ENCODE measurements around the gene IRX4. TPM values are rescaled to one million over a fixed set of nuclear protein-coding genes. Genes with fewer than 3 reads are reported as not detected.
"Not testable (repeated sequence)": the region's sequence is repeated elsewhere in the genome, so short reads cannot be mapped to it uniquely, and the experiment has no call there.

IRX4 gene
- total RNA-seq, 1 donor from 2014 or later, result not detected

GRCh38 chr5:1874348-1874747, 8.4 kb downstream of the IRX4 start:
- no peak for DNase-seq (ENCODE audit: low spot score in 2 of 2, unreplicated experiment in 2 of 2)
- Mint-ChIP-seq H3K4me1 (peaks cover 8% of the 10 kb centered on the region), H3K36me3 (no peaks in the 10 kb centered on the region), H3K27me3 (ENCODE audit: low read depth) (peaks cover 63% of the 10 kb centered on the region), H3K4me3 (no peak overlapping the region), H3K9me3 (no peaks in the 10 kb centered on the region), H3K27ac (no peak overlapping the region)
- TF ChIP-seq, protein P1, sequence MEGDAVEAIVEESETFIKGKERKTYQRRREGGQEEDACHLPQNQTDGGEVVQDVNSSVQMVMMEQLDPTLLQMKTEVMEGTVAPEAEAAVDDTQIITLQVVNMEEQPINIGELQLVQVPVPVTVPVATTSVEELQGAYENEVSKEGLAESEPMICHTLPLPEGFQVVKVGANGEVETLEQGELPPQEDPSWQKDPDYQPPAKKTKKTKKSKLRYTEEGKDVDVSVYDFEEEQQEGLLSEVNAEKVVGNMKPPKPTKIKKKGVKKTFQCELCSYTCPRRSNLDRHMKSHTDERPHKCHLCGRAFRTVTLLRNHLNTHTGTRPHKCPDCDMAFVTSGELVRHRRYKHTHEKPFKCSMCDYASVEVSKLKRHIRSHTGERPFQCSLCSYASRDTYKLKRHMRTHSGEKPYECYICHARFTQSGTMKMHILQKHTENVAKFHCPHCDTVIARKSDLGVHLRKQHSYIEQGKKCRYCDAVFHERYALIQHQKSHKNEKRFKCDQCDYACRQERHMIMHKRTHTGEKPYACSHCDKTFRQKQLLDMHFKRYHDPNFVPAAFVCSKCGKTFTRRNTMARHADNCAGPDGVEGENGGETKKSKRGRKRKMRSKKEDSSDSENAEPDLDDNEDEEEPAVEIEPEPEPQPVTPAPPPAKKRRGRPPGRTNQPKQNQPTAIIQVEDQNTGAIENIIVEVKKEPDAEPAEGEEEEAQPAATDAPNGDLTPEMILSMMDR (IDR thresholded peaks at IDR 0.05; ENCODE audit: unreplicated experiment), result no peak

- Mint-ChIP-seq H3K4me1 (peaks cover 8% of the 10 kb centered on the region), H3K9me3 (no peaks in the 10 kb centered on the region), H3K36me3 (no peaks in the 10 kb centered on the region), H3K27ac (no peak overlapping the region), H3K4me3 (no peak overlapping the region), H3K27me3 (ENCODE audit: low read depth) (peaks cover 62% of the 10 kb centered on the region)
- DNase-seq (ENCODE audit: low spot score in 2 of 2, unreplicated experiment in 2 of 2), result no peak
- TF ChIP-seq, protein P1 (IDR thresholded peaks at IDR 0.05; ENCODE audit: unreplicated experiment), result no peak
Observed at GRCh38 chr5:1873243-1873959, 9.3 kb downstream of the IRX4 start.

DNA sequence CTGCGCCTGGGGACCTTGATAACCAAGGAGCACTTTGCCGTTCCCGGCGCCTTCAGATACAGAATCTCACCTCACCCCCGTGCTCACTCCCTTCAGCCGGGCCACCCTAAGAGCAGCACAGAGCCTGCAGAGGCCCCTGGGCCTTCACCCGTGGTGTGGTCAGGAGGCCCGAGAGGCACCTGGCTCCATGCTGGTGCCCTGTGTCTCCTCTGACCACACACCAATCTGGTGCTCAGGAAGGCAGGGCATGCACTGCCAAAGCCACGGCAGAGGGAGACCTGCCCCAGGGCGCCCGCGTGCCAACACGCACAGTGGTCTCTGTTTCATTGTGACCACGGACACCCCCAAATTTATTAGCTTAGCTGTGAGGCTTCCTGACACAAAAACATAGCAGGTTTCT, 11.3 kb downstream of the IRX4 start:
- no peak for DNase-seq (ENCODE audit: low spot score in 2 of 2, unreplicated experiment in 2 of 2)
- H3K9me3 Mint-ChIP-seq, result no peaks in the 10 kb centered on the region
- TF ChIP-seq, protein P1 (IDR thresholded peaks at IDR 0.05; ENCODE audit: unreplicated experiment), result no peak
- peaks cover 8% of the 10 kb centered on the region for H3K4me1 Mint-ChIP-seq
- H3K36me3 Mint-ChIP-seq, result no peaks in the 10 kb centered on the region
- peaks cover 64% of the 10 kb centered on the region for H3K27me3 Mint-ChIP-seq (ENCODE audit: low read depth)
- H3K27ac Mint-ChIP-seq, result no peak overlapping the region
- no peak overlapping the region for H3K4me3 Mint-ChIP-seq

DNA sequence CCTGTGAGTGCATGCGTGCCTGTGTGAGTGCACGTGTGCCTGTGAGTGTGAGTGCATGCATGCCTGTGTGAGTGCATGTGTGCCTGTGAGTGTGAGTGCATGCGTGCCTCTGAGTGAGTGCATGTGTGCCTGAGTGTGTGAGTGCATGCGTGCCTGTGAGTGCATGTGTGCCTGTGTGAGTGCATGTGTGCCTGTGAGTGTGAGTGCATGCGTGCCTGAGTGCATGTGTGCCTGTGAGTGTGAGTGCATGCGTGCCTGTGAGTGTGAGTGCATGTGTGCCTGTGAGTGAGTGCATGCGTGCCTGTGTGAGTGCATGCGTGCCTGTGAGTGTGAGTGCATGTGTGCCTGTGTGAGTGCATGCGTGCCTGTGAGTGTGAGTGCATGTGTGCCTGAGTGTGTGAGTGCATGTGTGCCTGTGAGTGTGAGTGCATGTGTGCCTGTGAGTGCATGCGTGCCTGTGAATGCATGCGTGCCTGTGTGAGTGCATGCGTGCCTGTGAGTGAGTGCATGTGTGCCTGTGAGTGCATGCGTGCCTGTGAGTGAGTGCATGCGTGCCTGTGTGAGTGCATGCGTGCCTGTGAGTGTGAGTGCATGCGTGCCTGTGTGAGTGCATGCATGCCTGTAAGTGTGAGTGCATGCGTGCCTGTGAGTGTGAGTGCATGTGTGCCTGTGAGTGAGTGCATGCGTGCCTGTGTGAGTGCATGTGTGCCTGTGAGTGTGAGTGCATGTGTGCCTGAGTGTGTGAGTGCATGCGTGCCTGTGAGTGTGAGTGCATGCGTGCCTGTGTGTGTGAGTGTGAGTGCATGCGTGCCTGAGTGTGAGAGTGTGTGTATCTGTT, 12.1 kb downstream of the IRX4 start:
- not testable (repeated sequence) for H3K4me3 Mint-ChIP-seq; H3K9me3 Mint-ChIP-seq; H3K36me3 Mint-ChIP-seq; DNase-seq (ENCODE audit: low spot score in 2 of 2, unreplicated experiment in 2 of 2); H3K4me1 Mint-ChIP-seq; H3K27ac Mint-ChIP-seq
- H3K27me3 Mint-ChIP-seq (ENCODE audit: low read depth), result peaks cover 67% of the 10 kb centered on the region

DNA sequence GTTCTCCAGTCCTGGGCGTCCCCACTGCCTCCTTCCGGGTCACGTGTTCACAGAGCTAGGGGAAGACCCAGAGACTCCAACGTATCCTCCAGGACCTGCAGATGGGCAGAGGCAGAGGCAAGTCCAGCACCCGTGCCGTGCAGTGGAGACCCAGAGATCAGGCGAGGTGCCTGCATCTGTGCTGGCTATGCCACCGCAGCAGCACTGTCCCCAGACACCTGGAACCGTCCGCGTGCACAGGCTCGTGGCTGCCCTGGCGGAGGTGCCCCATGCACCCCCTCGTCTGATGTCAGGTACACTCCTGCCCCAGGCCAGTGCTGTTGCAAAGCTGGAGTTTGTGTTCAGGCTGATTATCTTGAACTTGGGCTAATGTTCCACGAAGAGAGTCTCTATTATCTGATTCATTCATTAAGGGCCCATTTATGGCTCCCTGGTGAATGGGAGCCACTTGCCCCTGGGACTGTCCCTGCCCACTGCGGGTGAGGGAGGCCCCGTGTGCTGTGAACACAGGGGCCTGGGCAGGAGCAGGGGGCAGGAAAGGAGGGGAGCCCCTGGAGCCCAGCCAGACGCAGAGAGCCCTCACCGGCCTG, 13.7 kb downstream of the IRX4 start:
- no peaks in the 10 kb centered on the region for H3K36me3 Mint-ChIP-seq
- H3K4me3 Mint-ChIP-seq, result no peak overlapping the region
- DNase-seq (ENCODE audit: low spot score in 2 of 2, unreplicated experiment in 2 of 2), result no peak
- no peaks in the 10 kb centered on the region for H3K4me1 Mint-ChIP-seq
- peaks cover 68% of the 10 kb centered on the region for H3K27me3 Mint-ChIP-seq (ENCODE audit: low read depth)
- H3K9me3 Mint-ChIP-seq, result no peaks in the 10 kb centered on the region
- TF ChIP-seq, protein P1 (IDR thresholded peaks at IDR 0.05; ENCODE audit: unreplicated experiment), result no peak
- H3K27ac Mint-ChIP-seq, result no peak overlapping the region

- TF ChIP-seq, protein P1 (IDR thresholded peaks at IDR 0.05; ENCODE audit: unreplicated experiment), result no peak
- H3K4me3 Mint-ChIP-seq, result no peak overlapping the region
- H3K4me1 Mint-ChIP-seq, result no peaks in the 10 kb centered on the region
- no peak overlapping the region for H3K27ac Mint-ChIP-seq
- no peaks in the 10 kb centered on the region for H3K9me3 Mint-ChIP-seq
- peaks cover 64% of the 10 kb centered on the region for H3K27me3 Mint-ChIP-seq (ENCODE audit: low read depth)
- H3K36me3 Mint-ChIP-seq, result no peaks in the 10 kb centered on the region
- no peak for DNase-seq (ENCODE audit: low spot score in 2 of 2, unreplicated experiment in 2 of 2)
Observed at GRCh38 chr5:1867815-1868143, 14.9 kb downstream of the IRX4 start.

All from mesothelial cell of epicardium (in vitro differentiated cells).